Fibroblast of lung (primary cell): ENCODE measurements around the gene STYXL2.

Experiments
- EZH2 ChIP-seq: IDR thresholded peaks from 2 replicates; pipeline ENCODE4 v1.5.1; 2012; ENCODE audit warnings: low read length, control low read depth, mild to moderate bottlenecking; ENCODE audit errors: missing control alignments
- TF ChIP-seq, protein P1 (sequence below), 2 donors: IDR thresholded peaks in 1 of 2; conservative IDR thresholded peaks in 1 of 2; 1 replicate in 1 of 2; 2 replicates in 1 of 2; pipeline ENCODE4 v1.5.1; 2011 to 2012; ENCODE audit warnings: low read length in 2 of 2, control low read depth in 1 of 2, inconsistent platforms in 1 of 2, low read depth in 1 of 2, mild to moderate bottlenecking in 1 of 2

DNA sequence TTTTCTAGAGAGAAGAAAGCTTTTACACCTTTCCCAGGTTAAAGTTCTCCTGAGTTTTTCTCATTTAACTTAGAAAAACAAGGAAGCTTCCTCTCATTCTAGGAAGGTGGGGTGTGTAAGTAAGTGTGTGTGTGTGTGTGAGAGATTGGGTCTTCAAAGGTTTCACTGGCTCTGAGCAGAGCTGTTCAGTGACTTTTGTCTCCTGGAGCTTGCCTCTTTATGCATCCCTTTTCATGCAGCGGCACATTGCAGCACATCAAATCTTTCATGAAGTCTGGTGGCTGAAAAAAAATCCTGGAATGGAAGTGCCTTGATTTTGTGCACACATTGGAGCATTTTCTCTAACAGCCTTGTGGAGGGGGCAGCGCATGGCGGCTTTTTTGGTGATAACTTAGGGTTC is 7.1 kb upstream of the STYXL2 start:
- TF ChIP-seq, protein P1, sequence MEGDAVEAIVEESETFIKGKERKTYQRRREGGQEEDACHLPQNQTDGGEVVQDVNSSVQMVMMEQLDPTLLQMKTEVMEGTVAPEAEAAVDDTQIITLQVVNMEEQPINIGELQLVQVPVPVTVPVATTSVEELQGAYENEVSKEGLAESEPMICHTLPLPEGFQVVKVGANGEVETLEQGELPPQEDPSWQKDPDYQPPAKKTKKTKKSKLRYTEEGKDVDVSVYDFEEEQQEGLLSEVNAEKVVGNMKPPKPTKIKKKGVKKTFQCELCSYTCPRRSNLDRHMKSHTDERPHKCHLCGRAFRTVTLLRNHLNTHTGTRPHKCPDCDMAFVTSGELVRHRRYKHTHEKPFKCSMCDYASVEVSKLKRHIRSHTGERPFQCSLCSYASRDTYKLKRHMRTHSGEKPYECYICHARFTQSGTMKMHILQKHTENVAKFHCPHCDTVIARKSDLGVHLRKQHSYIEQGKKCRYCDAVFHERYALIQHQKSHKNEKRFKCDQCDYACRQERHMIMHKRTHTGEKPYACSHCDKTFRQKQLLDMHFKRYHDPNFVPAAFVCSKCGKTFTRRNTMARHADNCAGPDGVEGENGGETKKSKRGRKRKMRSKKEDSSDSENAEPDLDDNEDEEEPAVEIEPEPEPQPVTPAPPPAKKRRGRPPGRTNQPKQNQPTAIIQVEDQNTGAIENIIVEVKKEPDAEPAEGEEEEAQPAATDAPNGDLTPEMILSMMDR (conservative IDR thresholded peaks at IDR 0.05 in 1 of 2, IDR thresholded peaks at IDR 0.05 in 1 of 2; ENCODE audit: low read depth in 1 of 2, low read length in 2 of 2) = no peak
- TF ChIP-seq EZH2 = no peak
